Retina (tissue), 1 donor: ENCODE data around the gene DCST2.

Source experiments
- DNase-seq: peaks from one replicate; pipeline ENCODE4 v3.0.0-alpha.2; 2016

Gene DCST2

DNA sequence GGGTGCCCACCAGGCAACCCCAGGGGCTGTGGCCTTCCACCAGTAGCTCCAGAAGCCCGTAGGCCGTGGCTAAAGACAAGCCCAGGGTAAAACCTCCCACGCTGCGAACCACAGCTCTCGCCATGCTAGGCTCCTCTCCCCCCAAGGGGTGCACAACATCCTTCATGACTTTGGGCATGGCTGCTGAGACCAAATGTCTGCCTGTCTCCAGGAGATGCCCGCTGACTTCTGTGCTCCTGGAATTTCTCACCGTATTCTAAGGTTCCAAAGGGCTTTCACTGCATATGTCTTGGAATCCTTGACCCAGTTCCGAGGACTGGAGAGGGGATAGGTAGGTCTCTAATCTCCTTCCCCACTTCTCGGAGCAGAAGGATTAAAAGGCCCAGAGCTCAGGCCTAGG is at the start of gene DCST2, which contains the start of gene DCST1:
TSS of gene DCST2 (minus strand) at position 258 of the 400 bp plus-strand sequence. CDS start at position 178, 80 bp downstream.
TSS of gene DCST1 (plus strand) at position 301 of the 400 bp plus-strand sequence. CDS start 213 bp downstream, outside the sequence.
- no peak for DNase-seq

DNA sequence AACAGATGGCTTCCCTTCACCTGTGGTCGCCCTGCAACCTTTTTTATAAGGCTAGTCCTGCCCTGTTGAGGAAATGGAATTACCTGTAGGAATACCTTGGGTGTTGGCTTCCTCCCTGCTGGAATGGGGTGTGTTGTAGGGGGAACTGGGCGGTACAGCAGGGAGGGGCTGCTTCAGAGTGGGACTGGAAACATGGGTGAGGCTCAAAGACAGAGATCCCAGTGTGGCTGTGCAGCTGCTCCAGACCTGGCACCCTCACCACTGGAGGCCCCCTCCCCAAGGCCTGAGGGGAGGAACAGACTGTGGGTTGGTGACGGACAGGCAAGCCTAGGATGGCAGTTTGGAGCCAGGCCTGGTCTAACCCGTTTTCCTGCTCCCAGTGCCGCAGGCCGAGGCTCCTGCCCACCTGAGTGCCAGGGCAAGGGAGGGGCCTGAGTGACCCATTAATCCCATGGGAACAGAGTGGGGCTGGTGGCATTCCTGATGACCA is 49.5 kb upstream of the DCST2 start:
- DNase-seq = no peak

DNA sequence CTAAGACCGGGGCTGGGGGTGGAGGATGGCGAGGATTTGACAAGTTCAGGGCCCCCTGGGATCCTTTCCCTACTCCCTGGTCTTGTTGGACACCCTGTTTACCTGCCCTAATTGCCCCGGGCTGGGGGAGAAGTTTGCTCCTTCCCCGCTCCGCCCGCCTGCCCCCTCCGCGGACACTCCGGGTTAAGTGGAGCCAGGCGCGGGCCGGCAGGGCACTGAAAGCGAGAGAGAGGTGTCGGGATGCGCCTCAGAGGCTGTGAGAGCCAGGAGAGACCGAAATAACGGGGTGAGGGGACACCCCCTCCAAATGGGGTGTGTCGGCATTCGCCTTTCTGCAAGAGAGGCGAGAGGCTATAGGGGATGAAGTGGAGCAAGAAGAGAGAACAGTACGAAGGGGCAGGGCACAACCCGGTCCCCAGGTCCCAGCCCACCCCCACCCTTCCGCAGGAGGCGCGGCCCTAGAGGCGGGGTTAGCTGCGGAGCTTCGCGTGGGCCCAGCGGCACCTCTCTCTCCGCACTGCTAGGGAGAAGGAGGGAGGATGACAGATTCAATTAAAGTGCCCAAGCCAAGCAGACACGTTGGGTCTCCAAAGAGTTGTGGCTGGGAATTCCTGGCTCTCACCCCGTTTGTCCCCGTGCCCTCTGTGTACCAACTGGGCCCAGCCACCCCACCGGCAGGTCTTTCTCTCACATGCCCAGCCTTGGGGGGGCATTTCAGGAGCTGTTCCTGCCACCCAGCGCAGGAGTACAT is 48.9 kb upstream of the DCST2 start:
- peak; percentile 54 for DNase-seq

DNA sequence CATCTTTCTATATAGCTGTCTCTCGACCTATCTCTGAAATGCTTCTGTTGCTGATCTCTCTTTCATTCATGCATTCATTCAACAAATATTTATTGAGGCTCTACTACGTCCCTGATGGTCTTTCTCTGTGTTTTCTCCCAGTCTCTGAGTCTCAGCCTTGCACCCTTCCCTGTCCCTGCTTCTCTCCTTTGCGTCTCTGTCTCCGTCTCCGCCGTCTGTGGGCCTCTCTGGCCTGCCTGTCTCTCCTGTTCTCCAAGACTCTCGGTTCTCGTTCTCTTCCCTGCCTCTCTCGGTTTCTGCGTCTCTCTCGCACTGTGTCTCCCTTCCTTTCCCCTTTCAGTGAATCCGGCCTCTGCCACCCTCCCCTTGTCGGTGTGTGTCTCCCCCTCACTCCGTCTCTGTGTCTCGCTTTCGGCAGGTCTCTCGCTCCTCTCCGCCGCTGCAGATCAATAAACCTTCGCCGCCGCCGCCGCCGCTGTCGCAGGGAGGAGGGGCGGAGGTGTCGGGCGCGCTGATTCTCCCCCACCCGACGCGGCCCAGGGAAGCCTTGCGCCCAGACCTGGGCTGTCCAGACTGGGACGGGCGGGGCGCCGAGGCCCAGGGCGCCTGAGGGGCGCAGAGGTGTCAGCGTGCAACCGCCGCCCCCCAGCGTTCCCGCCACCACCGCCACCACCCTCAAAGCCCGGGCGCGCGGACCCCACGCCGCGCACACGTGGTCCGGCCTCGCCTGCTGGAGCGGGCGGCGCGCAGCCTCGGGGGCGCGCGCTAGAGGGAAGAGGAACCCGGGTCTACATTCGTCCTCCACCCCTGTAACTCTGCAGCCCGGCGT is 48.1 kb upstream of the DCST2 start:
- DNase-seq = peak; percentile 71

DNA sequence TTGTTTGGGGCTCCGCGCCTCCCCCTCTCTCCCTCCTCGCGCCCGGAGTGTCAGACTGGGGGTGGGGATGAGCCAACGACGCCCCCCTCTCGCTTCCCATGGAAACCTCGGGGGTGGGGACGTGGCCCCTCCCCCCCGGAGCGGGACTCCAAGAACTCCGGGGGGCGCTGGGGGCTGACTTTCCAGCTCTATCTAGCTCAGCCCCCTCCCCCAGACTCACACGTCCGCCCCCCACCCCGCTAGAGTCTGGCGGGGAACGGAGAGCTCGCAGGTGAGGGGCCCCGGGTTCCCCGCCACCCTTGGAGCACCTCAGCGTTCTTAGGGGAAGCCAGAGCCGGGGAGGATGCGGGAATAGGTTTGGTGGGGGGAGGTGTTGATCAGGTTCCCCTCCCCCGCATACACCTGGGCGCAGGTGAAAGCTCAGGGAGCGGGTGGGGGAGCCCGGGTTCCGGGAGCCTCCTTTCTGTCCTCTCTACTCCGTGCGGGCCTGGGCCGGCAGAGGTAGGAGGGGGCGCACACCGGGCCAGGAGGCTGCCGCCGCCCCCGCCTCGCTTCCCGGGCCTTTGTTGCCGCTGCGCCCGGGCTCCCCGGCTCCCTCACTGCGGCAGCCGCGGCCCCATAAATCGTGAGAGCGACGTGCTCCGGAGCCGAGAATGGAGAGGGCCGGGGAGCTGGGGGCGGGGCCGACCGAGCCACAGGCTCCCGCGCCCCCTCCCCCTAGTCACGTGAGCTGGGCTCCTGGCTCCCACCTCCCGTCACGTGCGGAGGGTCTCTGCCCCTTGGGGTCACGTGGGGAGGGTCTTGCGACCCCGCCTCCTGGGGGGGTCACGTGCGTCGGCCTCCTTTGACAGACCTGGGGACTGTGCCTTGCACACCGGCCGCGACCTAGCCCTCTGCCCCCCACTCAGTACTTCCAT is 47.0 kb upstream of the DCST2 start:
- DNase-seq = peak; percentile 93

DNA sequence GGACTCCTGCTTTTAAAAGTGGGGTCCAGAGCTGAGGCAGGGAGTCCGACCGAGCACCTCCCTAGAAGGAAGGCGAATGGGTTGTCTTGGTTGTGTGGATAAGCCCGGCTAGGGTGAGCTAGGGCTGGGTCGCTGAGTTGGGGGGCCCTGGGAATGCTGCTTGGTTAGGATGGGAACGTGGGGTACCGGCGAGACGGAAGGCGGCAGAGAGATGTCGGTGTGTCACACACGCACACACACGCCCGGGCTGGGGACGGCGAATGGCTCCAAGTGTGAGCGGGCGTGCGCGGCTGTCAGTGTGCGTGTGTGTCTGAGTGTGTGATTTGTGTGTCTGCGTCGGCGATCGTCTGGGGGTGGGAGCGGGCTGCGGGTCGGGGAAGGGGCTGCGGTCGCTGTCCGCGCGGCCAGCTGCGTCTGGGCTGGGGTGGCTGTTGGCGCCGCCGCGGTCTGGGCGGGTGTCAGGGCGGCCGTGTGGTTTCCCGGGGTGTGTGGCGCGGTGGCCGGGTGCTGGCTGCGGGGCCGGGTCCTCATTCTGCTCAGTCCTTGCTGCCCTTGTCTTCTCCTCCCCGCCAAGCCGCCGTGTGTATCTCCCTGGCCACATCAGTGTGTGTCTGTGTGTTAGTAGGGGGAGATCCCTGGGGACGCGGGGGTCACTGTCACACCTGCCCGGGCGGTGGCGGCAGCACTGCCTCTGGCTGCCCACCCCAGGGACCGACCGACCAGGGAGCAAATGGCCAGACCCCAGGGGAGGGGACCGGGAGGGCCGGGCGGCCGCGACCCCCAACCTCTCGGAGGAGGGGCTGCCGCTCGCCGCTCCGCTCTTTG is 46.1 kb upstream of the DCST2 start:
- peak; percentile 78 for DNase-seq

DNA sequence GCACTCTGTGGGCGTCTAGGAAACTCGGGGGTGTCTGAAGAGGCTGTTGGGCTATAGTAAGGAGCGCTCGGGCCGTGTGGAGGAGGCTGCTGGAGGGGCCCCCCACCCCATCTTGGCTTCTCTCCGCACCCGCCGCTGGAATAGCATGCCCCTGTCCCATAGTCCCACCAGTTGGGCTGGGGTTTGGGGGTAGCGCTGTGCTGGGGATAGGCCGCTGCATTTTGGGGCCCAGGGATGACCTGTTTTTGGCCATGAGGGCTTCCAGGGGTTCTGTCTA is 45.6 kb upstream of the DCST2 start:
- no peak for DNase-seq

DNA sequence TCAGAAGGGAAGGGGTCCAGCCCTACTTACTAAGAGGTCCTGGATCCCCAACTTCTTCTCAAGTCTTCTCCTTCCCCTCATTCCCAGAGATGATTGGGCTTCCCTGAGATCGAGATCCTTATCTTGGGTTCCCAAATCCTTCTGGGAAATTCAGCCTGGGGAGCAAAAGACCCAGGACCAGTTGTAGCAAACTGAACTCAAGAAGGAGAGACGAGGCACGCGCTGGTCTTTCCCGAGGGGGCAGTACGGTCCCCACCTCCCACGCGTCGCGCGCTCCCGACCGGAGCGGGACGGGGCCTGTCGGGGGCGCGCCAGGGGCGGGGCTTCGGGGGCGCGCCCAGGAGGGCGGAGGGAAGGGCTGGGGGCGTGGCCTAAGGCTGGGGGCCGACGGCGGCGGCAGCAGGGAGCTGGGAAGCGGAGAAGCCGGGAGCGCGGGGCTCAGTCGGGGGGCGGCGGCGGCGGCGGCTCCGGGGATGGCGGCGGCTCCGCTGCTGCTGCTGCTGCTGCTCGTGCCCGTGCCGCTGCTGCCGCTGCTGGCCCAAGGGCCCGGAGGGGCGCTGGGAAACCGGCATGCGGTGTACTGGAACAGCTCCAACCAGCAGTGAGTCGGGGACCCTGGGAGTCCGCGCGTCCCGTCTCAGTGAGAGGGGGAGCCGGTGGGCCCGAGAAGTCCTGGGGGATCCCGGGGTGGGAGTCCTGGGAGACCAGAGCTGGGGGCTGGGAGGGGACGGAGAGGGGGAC is 45.1 kb upstream of the DCST2 start, which contains the start of gene EFNA3:
TSS of gene EFNA3 (plus strand) at position 369 of the 741 bp plus-strand sequence. CDS start at position 474, 105 bp downstream.
- DNase-seq = peak; percentile 67

DNA sequence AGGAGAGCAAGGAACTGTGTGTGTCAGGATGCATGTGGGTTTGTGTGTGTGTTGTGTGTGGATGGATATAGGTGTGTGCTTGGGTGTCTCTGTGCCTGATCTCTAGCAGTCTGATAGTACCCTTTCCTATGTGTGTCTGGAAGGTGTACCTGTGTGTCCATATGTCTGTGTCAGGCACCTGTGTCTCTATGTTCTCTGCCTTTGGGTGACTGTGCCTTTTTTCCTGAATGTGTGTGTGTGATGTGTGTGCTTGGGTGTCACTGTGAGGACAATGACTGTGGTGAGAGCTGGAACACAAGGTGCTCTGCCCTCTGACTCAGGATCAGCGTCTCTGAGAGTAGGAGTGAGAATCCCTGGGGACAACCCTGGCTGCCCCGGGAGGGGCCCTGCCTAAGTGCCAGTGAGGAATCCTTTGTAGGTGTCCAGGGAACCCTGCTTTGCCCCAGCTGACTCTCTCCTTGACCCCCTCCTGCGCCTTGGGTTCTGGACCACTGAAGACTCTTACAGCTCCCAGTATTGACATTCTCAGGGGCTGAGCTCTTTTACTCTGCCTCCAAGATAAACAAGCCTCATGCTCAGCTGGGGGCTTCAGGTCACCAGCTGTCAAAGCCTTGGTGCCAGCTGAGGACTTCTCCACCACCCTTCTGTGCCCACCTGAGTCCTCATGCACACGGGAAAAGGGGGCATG is 44.3 kb upstream of the DCST2 start:
- DNase-seq = peak; percentile 25

DNA sequence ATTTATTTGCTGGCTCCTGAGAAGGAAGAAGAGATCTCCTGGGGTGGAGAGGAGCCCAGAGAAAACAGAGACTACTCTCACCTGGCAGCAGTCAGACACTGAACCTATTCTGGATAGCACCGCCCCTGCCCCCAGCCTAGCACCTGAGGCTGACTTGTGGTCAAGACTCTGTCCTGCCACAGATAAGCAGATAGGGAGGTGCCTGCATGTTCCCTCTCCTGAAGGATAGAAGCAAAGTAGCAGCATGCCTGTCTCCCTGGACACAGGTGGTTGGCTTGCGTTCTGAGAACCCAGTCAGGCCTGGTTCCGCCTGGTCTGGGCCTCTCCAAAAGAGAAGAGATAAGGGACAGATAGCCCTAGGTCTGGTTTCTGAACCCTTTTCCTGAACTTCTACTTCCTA is 43.8 kb upstream of the DCST2 start:
- DNase-seq = no peak

DNA sequence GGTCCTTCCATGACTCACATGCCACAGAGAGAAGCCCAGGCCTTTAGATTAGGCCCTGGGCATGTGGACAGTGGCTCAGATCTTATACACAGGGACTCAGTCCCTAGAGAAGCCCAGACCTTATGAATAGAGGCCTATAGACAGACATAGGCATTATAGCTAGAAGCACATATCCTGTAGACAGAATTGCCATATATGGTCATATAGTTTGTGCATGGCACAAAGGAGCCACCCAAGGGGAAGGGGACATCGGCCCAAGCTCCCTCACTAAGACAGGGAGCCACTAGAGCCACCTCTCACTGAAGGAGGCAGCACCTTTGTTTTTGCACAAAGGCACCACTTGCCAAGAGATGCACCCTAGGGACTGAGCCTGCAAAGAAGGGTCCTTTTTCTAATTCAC is 42.8 kb upstream of the DCST2 start:
- no peak for DNase-seq

DNA sequence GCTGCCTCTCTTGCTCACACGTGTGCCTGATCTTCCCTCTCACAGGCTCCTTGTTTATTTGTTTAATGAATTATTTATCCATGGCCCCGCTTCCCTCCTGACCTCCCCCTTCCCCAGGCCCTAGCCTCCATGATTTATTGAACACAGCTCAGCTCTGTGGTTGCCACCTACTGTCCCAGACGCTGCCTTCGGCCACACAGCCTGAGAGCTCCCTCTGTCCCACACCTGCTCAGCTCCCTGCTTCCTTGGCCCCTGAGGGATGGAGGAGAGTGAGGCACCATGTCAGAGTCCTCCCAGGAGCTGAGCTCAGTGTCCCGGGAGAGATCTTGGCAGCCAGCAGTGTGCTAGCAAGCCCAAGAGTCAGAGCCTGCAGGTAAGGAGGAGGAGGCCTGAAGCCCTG is 42.0 kb upstream of the DCST2 start:
- peak; percentile 58 for DNase-seq

DNA sequence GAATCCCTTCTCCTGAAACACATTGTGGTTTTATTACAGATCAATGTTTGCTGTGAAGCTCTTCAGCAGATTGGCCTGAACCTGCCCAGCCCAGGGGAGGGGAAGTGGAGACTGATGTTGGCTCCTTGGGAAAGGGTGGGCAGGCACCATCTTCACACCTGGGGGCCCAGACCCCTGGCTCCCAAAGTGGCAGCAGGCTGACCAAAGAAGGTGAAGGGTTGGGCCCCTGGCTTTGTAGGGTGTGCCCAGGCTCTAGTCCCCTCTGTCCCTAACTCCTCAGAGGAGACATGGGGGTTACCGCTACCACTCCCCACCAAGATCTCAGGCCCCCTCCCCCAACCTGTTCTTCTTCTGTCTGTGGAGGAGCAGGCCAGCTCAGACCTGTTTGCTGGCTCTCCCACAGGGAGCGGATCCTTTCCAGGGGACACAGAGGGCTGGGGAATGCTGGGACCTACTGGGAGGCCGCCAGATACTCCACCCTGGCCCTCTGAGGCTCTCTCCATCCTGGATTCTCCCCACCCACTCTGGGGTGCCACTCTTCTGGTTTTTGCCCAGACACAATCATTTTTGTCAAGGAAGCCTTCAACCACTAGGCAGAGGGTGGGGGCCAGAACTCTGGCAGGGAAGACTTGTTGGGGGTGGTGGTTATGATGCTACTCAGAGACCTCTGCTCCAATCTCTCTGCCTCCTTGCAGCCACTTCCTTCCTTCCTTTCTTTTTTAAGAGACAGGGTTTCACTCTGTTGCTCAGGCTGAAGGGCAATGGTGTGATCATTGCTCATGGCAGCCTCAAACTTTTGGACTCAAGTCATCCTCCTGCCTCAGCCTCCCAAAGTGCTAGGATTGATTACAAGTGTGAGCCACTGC is 40.0 kb upstream of the DCST2 start:
- no peak for DNase-seq

DNA sequence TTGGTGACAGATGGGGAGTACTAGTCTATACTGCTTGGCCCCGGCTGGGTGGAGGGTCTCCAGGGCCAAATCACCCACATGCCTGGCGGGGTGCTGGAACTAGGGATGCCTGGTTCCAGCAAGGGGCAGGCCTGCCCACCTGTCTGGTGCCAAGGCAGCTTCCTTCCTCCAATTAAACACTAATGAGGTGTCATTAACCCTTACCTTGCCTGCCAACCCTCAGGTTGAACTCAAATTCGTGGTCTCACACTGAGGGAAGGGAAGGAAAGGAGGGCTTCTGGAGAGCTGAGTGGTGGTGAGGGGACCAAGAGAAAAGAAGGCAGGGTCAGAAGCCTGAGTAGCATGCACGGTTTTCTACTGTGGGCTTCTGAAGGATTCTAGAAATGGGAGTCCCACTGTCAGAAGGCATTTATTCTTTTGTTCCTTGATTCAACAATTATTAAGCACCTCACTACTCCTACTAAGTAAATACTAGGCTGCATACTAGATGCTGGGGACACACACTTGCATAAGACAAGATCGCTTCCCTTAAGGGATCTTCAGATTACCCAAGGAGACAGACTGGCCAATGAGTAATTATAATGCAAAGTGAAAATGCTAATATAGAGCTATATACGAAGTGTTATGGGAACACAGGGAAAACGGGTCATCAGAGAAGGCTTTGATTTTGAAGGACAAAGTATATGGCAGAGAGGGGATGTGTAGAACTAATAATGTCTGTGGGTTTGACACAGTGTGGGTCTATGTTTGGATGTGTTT is 39.1 kb upstream of the DCST2 start:
- DNase-seq = no peak

DNA sequence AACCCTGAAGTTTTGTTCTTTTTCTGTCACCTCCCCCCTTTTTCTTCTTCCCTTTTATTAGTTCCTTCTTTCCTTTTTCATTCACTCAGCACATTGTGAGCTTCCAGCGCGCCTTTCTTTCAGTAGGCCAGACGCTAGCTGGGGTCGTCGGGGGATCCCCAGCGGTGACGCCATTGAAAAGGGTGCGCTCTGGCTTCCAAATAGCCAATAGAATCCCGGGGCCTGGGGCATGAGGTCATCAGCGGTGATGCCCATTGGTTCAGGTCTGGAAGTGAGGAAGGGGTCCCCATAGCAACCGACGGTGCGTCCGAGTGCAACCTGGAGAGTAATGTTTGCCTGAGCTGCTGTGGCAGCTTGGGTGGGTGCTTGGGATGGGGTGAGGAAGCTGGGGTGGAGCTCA is 38.1 kb upstream of the DCST2 start:
- DNase-seq = peak; percentile 74

DNA sequence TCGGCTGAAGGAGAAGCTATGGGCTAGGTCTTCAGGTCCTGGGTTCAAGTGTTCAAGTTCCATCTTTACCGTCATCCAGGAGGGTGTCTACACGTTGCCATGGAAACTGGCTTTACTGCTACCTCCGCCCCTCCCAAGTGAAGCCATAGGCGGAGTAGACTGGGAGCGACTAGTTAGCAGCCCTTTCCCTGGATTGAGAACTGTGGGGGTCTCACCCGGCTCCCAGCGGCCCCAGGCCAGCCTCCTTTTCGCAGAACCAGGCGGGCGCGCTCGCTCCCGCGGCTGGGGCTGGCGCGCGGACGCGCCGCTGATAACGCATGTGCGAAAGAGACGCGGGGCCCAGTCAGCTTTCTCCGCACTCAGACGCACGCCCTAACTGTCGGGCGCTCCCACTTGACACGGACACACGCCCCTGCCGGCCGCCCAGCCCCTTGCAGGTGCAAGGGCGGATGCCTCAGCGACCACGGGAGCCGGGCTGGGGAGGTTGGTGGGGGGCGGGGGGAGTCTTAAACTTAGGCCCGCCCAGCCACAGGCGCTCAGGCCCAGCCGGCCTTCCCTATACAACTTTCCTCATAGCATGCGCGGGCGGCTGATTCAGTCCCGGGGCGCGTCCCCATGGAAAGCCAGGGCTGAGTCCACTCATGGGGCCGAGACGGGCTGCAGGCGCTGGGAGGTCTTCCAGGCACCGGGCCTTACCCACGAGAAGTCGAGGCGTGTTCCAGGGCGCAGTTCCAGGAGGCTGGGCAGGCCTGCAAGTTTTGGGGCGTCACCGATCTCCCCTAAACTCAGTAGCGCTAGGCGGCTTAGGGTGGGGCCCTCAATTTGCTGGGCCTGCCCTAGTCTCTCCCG is 37.4 kb upstream of the DCST2 start:
- peak; percentile 91 for DNase-seq

DNA sequence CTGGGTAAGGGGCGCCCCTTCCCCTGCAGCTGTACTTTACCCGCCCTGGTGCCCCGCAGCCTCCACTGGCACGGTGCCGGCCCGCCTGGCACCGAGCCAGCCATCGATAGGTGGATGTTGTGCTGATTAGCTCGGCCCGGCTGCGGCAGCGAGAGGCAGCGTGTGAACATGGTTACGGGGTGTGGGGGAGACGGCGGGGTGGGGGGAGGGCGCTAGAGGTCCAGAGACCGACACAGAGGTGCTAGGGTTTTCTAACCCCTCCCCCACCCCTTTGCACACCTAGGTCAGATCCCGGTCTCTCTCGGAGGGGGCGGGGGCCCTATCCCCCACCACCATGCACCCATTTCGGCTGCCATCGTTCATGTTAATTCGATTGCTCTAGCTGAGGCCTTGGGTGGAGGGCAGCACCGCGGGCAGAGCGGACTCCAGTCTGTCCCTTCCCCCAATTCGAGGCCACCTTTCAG is 36.6 kb upstream of the DCST2 start:
- no peak for DNase-seq
